ENCODE results near the gene RPL5.

The RPL5 gene

GRCh38 chr1:92854101-92854785 is 22.4 kb downstream of the RPL5 start:
- no peak overlapping the region for H3K4me2 ChIP-seq (ENCODE audit: low read depth, low read length, poor library complexity, severe bottlenecking)
- no peak overlapping the region for H2AFZ ChIP-seq (ENCODE audit: low read depth, low read length, severe bottlenecking)
- no peak overlapping the region for H3K27ac ChIP-seq (ENCODE audit: low read depth, low read length)
- peaks cover 51% of the 10 kb centered on the region for H3K79me2 ChIP-seq (ENCODE audit: insufficient read depth, low read length)
- no peaks in the 10 kb centered on the region for H3K27me3 ChIP-seq (ENCODE audit: low read length)
- no peak overlapping the region for H3K4me3 ChIP-seq (ENCODE audit: insufficient read depth, low read length, poor library complexity, severe bottlenecking)
- H3K36me3 ChIP-seq (ENCODE audit: low read length), result peaks cover 21% of the 10 kb centered on the region; the same call in 1 of the 2 replicates
- H3K9ac ChIP-seq (ENCODE audit: low read length), result no peak overlapping the region
- no peaks in the 10 kb centered on the region for H4K20me1 ChIP-seq (ENCODE audit: low read depth, low read length)
- no peaks in the 10 kb centered on the region for H3K9me3 ChIP-seq (ENCODE audit: insufficient read depth, low read length)
- no peaks in the 10 kb centered on the region for H3K9me2 ChIP-seq (replicated peaks; ENCODE audit: insufficient read depth, low read length)
- TF ChIP-seq CTCF (IDR thresholded peaks at IDR 0.05; ENCODE audit: insufficient read depth, low read length, poor library complexity, severe bottlenecking) (no peak), EZH2phosphoT487 (conservative IDR thresholded peaks at IDR 0.05; ENCODE audit: low read length) (no peak)
- H3F3A ChIP-seq (ENCODE audit: insufficient read depth), result peaks cover 2% of the 10 kb centered on the region; the same call in 1 of the 2 replicates

- peaks cover 12% of the 10 kb centered on the region for H3F3A ChIP-seq (ENCODE audit: insufficient read depth)
- H3K27me3 ChIP-seq (ENCODE audit: low read length), result no peaks in the 10 kb centered on the region
- no peak overlapping the region for H3K4me3 ChIP-seq (ENCODE audit: insufficient read depth, low read length, poor library complexity, severe bottlenecking)
- H3K27ac ChIP-seq (ENCODE audit: low read depth, low read length), result no peak overlapping the region
- H3K79me2 ChIP-seq (ENCODE audit: insufficient read depth, low read length), result peaks cover 51% of the 10 kb centered on the region
- H2AFZ ChIP-seq (ENCODE audit: low read depth, low read length, severe bottlenecking), result no peak overlapping the region
- no peak overlapping the region for H3K9ac ChIP-seq (ENCODE audit: low read length)
- TF ChIP-seq EZH2phosphoT487 (conservative IDR thresholded peaks at IDR 0.05; ENCODE audit: low read length) (no peak), CTCF (IDR thresholded peaks at IDR 0.05; ENCODE audit: insufficient read depth, low read length, poor library complexity, severe bottlenecking) (no peak)
- no peaks in the 10 kb centered on the region for H3K9me3 ChIP-seq (ENCODE audit: insufficient read depth, low read length)
- peaks cover 19% of the 10 kb centered on the region; the same call in 1 of the 2 replicates for H3K36me3 ChIP-seq (ENCODE audit: low read length)
- no peaks in the 10 kb centered on the region for H4K20me1 ChIP-seq (ENCODE audit: low read depth, low read length)
- H3K9me2 ChIP-seq (replicated peaks; ENCODE audit: insufficient read depth, low read length), result no peaks in the 10 kb centered on the region
- no peak overlapping the region for H3K4me2 ChIP-seq (ENCODE audit: low read depth, low read length, poor library complexity, severe bottlenecking)
These were observed 23.4 kb downstream of the RPL5 start for GRCh38 chr1:92855236-92855635.

- Histone ChIP-seq H3F3A (ENCODE audit: insufficient read depth) (peaks cover 20% of the 10 kb centered on the region), H2AFZ (ENCODE audit: low read depth, low read length, severe bottlenecking) (no peak overlapping the region), H3K9me3 (ENCODE audit: insufficient read depth, low read length) (no peaks in the 10 kb centered on the region), H4K20me1 (ENCODE audit: low read depth, low read length) (no peaks in the 10 kb centered on the region; the same call in 1 of the 2 replicates), H3K9ac (ENCODE audit: low read length) (no peak overlapping the region), H3K27me3 (ENCODE audit: low read length) (no peaks in the 10 kb centered on the region), H3K4me2 (ENCODE audit: low read depth, low read length, poor library complexity, severe bottlenecking) (no peak overlapping the region), H3K79me2 (ENCODE audit: insufficient read depth, low read length) (peaks cover 48% of the 10 kb centered on the region), H3K4me3 (ENCODE audit: insufficient read depth, low read length, poor library complexity, severe bottlenecking) (no peak overlapping the region), H3K9me2 (replicated peaks; ENCODE audit: insufficient read depth, low read length) (no peaks in the 10 kb centered on the region), H3K27ac (ENCODE audit: low read depth, low read length) (no peak overlapping the region), H3K36me3 (ENCODE audit: low read length) (0 out of 2 replicates have a peak, but pooled peaks cover 12% of the 10 kb centered on the region)
- TF ChIP-seq CTCF (IDR thresholded peaks at IDR 0.05; ENCODE audit: insufficient read depth, low read length, poor library complexity, severe bottlenecking) (no peak), EZH2phosphoT487 (conservative IDR thresholded peaks at IDR 0.05; ENCODE audit: low read length) (no peak)
These were observed 26.0 kb downstream of the RPL5 start for GRCh38 chr1:92857817-92858216.

Data from SU-DHL-6 (cell line).